ENCODE measurements around the gene MOV10.

The MOV10 gene

DNA sequence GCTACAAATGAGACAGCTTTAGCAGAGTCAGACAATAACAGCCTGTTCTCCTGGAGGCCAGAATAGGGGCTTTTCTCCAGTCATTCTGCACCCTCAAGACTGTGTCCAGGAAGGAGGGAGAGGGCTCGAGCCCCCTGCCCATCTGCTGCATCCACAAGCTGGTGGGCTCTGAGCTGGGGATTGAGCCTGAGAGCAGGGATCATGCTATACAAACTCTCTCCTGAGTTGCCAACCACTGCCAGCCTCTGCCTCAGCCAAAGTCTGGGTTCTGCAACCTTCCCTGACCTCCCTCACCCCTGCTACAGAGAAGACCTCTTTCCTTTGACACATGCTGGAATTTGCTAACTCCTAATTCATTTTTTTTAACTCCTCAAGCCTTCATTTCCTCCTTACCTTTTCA is 55.5 kb downstream of the MOV10 start:
- DNase-seq (ENCODE audit: low read depth in 1 of 2, low spot score in 1 of 2): no peak

DNA sequence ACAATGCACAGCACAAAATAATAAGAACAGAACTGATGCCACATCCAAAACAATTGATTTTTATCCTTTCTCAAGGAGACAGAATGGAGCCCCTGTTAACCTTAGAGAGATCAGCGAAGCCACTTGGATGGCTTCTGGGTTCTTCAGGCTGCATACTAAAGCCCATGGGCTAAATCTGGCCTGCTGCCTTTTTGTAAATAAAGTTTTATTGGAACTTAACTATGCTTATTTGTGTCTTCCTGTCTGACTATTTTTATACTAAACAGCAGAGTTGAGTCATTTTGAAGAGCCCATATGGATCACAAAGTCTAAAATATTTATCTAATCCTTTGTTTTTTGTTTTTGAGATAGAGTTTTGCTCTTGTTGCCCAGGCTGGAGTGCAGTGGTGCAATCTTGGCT is 57.0 kb downstream of the MOV10 start:
- DNase-seq (ENCODE audit: low read depth in 1 of 2, low spot score in 1 of 2): no peak

DNA sequence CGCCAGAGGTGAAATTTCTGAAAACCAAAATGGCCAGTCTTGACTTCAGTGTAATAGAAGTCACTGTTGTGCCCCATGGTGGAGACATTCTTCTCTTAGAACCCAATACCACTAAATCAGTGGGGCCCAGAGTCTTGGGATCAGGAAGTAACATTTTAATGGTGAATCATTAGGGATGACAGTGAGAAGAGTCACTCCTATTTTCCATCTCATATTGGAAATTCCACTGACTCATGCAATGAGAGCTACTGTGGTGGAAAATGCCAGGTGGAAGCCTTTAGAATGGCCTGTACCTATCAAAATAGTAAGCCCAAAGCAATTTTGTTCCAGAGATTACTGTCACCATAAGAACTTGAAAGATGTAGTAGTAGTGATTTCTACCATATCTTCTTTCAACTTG is 61.3 kb downstream of the MOV10 start:
- no peak for DNase-seq (ENCODE audit: low read depth in 1 of 2, low spot score in 1 of 2)

DNA sequence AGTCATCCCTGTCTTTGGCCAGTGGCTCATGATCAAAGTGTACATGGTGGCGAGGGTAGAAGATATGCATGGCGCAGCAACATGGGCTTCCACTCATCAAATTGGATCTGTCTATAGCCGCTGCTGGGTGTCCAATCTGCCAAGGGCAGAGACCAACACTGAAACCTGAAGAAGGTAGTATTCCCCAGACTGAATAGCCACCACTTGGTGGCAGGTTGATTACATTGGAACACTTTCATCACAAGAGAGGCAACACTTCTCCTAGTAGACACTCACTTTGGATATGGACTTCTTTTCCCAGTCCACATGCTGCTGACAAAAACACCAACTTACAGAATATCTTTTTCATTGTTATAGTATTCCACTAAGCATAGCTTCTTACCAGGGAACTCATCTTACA is 63.1 kb downstream of the MOV10 start:
- DNase-seq (ENCODE audit: low read depth in 1 of 2, low spot score in 1 of 2): no peak

DNA sequence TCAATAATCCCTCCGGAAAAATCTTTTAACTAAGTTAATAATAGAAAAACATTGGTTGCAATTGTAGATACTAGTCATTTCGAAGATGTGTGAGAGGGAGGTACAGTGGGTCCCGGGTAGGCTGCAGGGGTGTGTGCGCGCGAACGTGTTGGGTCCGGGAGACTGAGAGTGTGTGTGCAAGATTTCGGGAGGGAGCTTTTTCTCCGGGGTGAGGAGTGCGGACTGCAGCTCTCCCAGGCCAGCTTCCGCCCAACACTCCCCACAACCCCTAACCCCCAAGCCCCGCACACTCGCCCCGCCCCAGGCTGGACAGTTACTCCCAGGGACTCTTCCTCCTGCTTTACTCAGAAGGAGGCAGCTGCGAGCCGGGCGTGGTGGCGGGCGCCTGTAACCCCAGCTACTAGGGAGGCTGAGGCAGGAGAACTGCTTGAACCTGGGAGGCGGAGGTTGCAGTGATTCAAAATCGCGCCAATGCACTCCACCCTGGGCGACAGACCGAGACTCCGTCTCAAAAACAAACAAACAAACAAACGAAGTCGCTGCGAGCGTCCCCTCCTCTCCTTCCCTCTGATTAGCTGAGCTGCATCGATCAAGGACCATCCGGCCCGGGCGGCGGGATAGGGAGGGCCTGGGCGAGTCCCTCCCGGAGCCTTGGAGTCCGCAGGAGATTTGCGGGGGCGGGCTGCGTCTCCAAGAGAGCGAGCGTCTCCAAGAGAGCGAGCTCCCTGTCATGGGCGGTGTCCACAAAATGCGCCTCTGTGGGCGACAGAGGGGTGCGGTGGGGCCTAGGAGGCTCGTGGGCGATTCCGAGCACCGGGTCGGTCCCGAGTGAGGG is 68.9 kb downstream of the MOV10 start:
- DNase-seq (ENCODE audit: low read depth in 1 of 2, low spot score in 1 of 2): no peak

DNA sequence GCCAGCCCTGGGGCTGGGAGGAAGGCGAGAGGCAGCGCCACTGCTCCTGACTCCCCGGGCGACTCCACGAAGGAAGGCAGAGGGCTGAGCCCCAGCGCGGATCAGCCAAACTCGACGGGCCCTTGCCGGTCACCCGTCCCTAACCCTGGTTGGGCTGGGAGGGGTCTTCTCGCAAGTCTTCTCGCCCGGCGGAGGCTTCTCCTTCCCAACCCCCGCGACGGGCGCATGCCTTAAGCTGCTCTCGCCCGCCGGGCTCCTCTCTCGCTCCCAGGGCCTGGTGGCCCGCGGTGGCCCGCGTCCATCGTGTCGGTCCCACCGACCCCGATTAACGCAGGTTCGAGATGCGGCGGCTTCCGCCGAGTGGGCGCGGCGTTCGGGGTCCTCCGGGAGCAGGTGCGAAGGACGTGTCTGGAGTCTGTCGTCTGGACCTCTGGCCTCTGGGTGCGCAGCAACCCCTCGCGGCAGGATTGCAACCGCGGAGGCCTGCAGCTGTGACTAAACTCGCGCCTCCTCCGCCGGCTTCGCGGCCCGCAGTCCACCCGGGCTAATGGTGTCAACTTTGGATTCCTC is 69.6 kb downstream of the MOV10 start:
- no peak for DNase-seq (ENCODE audit: low read depth in 1 of 2, low spot score in 1 of 2)

DNA sequence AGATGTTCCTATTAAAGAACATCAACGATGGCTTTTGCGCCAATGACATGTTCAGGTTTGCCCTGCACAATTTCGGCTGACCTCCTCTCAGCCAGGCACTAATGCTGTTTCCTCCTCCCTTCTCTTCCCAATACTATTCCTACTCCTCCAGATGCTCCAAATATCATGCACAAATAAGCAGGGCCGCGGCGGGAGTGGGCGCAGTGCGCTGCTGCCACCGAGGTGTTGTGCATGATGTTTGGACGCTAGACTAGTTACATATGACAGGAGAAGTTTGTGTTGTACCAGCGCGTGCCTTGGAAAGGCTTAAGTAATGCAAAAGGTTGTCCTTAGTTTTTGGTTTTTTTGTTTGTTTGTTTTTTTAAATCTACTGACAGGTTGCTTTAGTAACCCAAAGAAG is 73.9 kb downstream of the MOV10 start:
- no peak for DNase-seq (ENCODE audit: low read depth in 1 of 2, low spot score in 1 of 2)

All from activated T-helper 1 cell treated with anti-CD3 and anti-CD28 coated beads, Interleukin-2, amount 50 U/mL, for 16 hours (primary cell).